Measurements from ENCODE around the gene CTPS1.
A peak's percentile ranks its signal among the peaks of the same experiment; 100 is the strongest.

Gene CTPS1

DNA sequence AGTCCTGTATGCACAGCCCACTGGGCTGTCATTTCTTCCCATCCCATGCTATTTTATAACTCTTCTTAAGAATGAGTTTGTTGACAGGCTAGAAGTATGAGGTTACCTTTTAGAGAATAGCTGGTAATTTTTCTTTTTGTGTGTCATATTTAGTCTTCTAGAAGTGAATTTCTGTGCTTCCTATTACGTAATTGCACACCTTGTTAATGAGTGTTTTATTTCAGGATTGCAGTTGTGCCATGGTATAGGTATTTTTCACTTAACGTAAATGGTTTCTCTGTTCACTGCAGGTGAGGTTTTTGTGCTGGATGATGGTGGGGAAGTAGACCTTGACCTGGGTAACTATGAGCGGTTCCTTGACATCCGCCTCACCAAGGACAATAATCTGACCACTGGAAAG is 5.0 kb downstream of the CTPS1 start:
- Histone ChIP-seq H3K4me3 (peak overlapping the region in 2 of 10 experiments; percentile 6 to 17; a peak in 2 of 20 replicates), H3K9me3 (replicated peaks in 1 of 11) (no peaks in the 10 kb centered on the region), H3K27me3 (no peaks in the 10 kb centered on the region), H3K9ac (peak overlapping the region in 6 of 11 experiments; percentile 0 to 64 (median 31); a peak in 4 of 22 replicates), H3K27ac (peak overlapping the region in 5 of 11 experiments; percentile 19 to 69 (median 62); a peak in 8 of 22 replicates), H3K4me2 (peak overlapping the region; percentile 36 to 98 (median 91); a peak in 20 of 22 replicates), H3K4me1 (peaks cover 32 to 73% (median 65%) of the 10 kb centered on the region in 10 experiments), H4K20me1 (peaks cover 0 to 88% (median 72%) of the 10 kb centered on the region in 11 experiments; a peak in 17 of 22 replicates), H3K36me3 (peaks cover 51 to 86% (median 77%) of the 10 kb centered on the region in 11 experiments)
- peak in 3 of 11 experiments; percentile 9 to 26 (median 12); a peak in 1 of 22 replicates for TF ChIP-seq Cebpa-rat (IDR thresholded peaks at IDR 0.05)

DNA sequence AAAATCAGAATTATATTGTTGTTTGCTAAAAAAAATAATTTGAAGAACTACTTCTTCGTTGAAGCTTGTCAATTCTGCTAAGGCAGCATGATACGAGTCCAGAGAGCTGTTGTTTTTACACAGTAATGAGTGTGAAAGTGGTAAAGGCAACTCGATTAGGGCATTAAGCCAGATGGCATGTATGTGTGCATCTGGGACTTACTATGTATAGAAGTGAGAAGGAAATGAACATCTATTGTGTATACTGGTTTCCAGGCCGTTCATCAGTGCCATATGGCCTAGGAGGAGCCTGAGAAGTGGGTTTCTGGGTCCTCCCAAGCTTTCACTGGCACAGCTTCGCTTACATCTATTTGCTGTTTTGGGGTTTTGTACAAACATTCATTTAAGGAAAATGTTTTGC is 5.7 kb downstream of the CTPS1 start:
- TF ChIP-seq Cebpa-rat (IDR thresholded peaks at IDR 0.05): no peak
- Histone ChIP-seq H3K9me3 (replicated peaks in 1 of 11) (no peaks in the 10 kb centered on the region), H3K4me2 (peak overlapping the region; percentile 36 to 98 (median 91); a peak in 20 of 22 replicates), H3K36me3 (peaks cover 57 to 92% (median 84%) of the 10 kb centered on the region in 11 experiments), H3K9ac (peak overlapping the region in 8 of 11 experiments; percentile 2 to 64 (median 16); a peak in 12 of 22 replicates), H3K27me3 (no peaks in the 10 kb centered on the region), H3K4me1 (peaks cover 32 to 73% (median 65%) of the 10 kb centered on the region in 10 experiments), H4K20me1 (peaks cover 0 to 92% (median 72%) of the 10 kb centered on the region in 11 experiments; a peak in 17 of 22 replicates), H3K4me3 (peak overlapping the region in 2 of 10 experiments; percentile 17; a peak in 2 of 20 replicates), H3K27ac (peak overlapping the region in 7 of 11 experiments; percentile 19 to 69 (median 56); a peak in 14 of 22 replicates)

DNA sequence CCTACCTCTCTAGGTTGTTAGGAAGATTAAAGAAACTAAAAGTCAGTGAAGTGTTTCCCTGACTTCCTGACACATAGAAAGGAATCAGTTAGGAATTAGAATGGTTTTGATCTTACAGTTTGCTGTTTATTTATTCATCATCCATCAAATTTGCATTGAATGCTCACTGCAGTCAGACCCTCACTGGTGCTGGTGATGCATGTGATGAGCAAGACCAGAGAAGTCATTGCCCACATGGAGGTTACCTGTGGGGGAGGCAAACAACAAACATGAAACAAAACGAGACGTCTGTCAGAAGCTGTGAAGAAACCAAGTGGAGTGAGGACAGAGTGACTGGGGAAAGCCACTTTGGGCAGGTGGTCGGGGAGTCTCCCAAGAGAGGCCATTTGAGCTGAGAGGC is 6.4 kb downstream of the CTPS1 start:
- peak overlapping the region in 8 of 11 experiments; percentile 48 to 98 (median 92); a peak in 16 of 22 replicates for H3K4me2 ChIP-seq
- peak overlapping the region in 1 of 10 experiments; percentile 17; a peak in 1 of 20 replicates for H3K4me3 ChIP-seq
- no peak for TF ChIP-seq Cebpa-rat (IDR thresholded peaks at IDR 0.05)
- H3K4me1 ChIP-seq: peaks cover 27 to 70% (median 61%) of the 10 kb centered on the region in 10 experiments
- H3K27me3 ChIP-seq: no peaks in the 10 kb centered on the region
- H3K27ac ChIP-seq: peak overlapping the region in 7 of 11 experiments; percentile 19 to 69 (median 56); a peak in 12 of 22 replicates
- H3K9me3 ChIP-seq (replicated peaks in 1 of 11): no peaks in the 10 kb centered on the region
- H4K20me1 ChIP-seq: peaks cover 0 to 92% (median 68%) of the 10 kb centered on the region in 11 experiments; a peak in 17 of 22 replicates
- peaks cover 64 to 99% (median 91%) of the 10 kb centered on the region in 11 experiments for H3K36me3 ChIP-seq
- H3K9ac ChIP-seq: peak overlapping the region in 6 of 11 experiments; percentile 8 to 64 (median 30); a peak in 9 of 22 replicates

DNA sequence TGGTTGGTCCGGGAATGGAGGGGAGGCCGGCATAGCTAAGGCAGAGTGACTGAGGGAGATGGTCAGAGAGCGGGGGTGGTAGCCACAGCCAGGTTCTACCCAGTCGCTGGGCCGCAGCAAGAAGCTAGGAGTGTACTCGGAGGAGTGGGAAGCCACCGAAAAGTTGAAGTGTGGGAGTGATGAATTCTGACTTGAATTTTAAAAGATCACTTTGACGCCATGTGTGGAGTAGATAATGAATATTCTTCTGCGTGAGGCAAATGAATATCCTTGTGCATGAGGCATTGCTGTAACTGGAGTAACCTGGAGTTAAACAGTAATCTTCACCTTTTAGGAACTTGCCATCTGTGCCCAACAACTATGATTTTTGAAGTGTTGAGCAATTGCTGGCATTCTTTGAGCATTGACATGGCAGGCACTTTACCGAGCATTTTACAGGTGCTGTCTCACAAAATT is 6.9 kb downstream of the CTPS1 start:
- Histone ChIP-seq H3K27ac (peak overlapping the region in 7 of 11 experiments; percentile 19 to 69 (median 56); a peak in 10 of 22 replicates), H3K9ac (peak overlapping the region in 4 of 11 experiments; percentile 8 to 64 (median 38); a peak in 4 of 22 replicates), H3K27me3 (no peaks in the 10 kb centered on the region), H3K4me3 (no peak overlapping the region), H3K36me3 (peaks cover 68 to 100% (median 95%) of the 10 kb centered on the region in 11 experiments), H3K9me3 (replicated peaks in 1 of 11) (no peaks in the 10 kb centered on the region), H4K20me1 (peaks cover 0 to 92% (median 64%) of the 10 kb centered on the region in 11 experiments; a peak in 17 of 22 replicates), H3K4me2 (peak overlapping the region in 7 of 11 experiments; percentile 91 to 98 (median 92); a peak in 13 of 22 replicates), H3K4me1 (peaks cover 22 to 66% (median 56%) of the 10 kb centered on the region in 10 experiments)
- no peak for TF ChIP-seq Cebpa-rat (IDR thresholded peaks at IDR 0.05)

DNA sequence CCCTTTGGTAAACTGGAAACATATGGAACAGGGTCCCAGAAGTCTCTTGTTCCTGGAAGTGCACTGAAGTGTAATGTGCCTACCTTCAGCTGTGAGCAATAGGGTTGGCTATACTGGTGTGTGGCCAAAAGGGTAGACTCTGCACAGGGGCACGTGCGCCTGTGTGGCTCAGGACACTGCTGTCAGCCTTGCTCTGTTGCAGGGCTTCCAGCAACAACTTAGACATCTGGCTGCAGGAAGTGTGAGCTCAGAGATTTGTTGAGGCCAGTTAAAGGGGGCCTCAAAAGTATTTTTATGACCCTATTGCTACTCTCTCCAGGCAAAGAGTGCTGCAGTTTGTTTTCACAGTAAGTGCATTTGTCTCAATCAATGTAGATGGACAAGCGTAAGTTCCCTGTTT is 7.5 kb downstream of the CTPS1 start:
- TF ChIP-seq Cebpa-rat (IDR thresholded peaks at IDR 0.05): no peak
- Histone ChIP-seq H3K4me2 (peak overlapping the region in 4 of 11 experiments; percentile 91 to 92 (median 91); a peak in 6 of 22 replicates), H3K9me3 (replicated peaks in 1 of 11) (no peaks in the 10 kb centered on the region), H3K36me3 (peaks cover 74 to 100% (median 99%) of the 10 kb centered on the region in 11 experiments), H3K9ac (no peak overlapping the region), H4K20me1 (peaks cover 0 to 92% (median 64%) of the 10 kb centered on the region in 11 experiments; a peak in 17 of 22 replicates), H3K27ac (peak overlapping the region in 1 of 11 experiments; percentile 5; a peak in 1 of 22 replicates), H3K27me3 (no peaks in the 10 kb centered on the region), H3K4me3 (no peak overlapping the region), H3K4me1 (peaks cover 16 to 60% (median 50%) of the 10 kb centered on the region in 10 experiments)

DNA sequence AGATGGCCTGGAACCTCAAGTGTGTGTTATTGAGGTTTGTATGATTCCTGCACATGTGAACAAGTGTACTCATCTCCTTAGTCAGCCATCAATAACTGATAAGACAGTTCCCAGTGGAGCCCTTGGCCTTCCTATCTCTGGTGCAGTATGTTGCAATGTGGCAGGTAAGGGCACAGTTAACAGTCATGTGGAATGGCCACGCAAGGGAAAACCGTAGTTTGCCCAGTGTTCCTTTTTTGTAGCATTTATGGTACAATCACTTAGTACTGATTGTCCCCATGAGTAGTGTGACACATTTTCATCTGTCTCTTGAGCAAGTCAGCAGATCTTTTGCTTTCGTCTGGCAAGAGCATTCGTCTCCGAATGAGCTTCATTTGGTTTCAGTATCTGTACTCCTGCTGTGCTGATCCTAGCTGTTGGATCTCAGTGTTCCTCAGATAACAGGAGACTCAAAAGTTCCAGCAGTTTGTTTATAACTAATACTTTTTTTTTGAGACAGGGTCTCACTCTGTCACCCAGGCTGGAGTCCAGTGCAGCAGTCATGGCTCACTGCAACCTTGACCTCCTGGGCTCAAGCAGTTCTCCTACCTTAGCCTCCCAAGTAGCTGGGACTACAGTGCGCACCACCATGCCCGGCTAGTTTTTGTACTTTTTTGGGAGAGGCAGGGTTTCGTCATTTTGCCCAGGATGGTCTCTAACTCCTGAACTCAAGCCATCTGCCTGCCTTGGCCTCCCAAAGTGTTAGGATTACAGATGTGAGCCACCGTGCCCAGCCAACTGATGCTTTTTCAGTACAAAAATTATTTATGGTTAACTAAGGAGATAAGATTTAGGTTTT is 8.2 kb downstream of the CTPS1 start:
- Histone ChIP-seq H3K4me2 (peak overlapping the region in 2 of 11 experiments; percentile 91 to 92; a peak in 3 of 22 replicates), H3K27ac (no peak overlapping the region), H3K36me3 (peaks cover 81 to 100% (median 100%) of the 10 kb centered on the region in 11 experiments)

DNA sequence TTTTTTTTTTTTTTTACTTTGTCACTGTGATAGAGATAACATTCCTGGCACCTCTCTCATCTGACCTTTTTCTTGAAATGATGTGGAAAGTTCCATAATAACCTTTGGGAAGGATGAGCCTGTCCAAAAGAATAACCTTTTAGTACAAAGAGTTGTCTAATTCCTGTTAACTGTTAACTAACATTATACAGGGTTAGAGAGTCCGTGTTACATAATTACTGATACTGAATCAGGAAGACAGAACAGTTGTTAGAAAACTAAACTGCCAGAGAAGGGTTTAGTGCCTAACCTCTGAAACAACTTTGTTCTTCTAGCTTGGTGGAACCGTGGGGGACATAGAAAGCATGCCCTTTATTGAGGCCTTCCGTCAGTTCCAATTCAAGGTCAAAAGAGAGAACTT is 8.8 kb downstream of the CTPS1 start:
- Histone ChIP-seq H3K4me1 (peaks cover 14 to 46% (median 37%) of the 10 kb centered on the region in 10 experiments), H3K27ac (no peak overlapping the region), H3K9me3 (replicated peaks in 1 of 11) (no peaks in the 10 kb centered on the region), H3K36me3 (peaks cover 87 to 100% (median 100%) of the 10 kb centered on the region in 11 experiments), H3K9ac (no peak overlapping the region), H4K20me1 (peaks cover 0 to 92% (median 64%) of the 10 kb centered on the region in 11 experiments; a peak in 17 of 22 replicates), H3K4me3 (no peak overlapping the region), H3K27me3 (no peaks in the 10 kb centered on the region), H3K4me2 (no peak overlapping the region)
- no peak for TF ChIP-seq Cebpa-rat (IDR thresholded peaks at IDR 0.05)

More for the DNA sequence above, 8.2 kb downstream of the CTPS1 start:
- Histone ChIP-seq H3K9me3 (replicated peaks in 1 of 11) (no peaks in the 10 kb centered on the region), H4K20me1 (peaks cover 0 to 92% (median 64%) of the 10 kb centered on the region in 11 experiments; a peak in 17 of 22 replicates), H3K27me3 (no peaks in the 10 kb centered on the region), H3K4me3 (no peak overlapping the region), H3K4me1 (peaks cover 15 to 52% (median 43%) of the 10 kb centered on the region in 10 experiments), H3K9ac (no peak overlapping the region)
- no peak for TF ChIP-seq Cebpa-rat (IDR thresholded peaks at IDR 0.05)

DNA sequence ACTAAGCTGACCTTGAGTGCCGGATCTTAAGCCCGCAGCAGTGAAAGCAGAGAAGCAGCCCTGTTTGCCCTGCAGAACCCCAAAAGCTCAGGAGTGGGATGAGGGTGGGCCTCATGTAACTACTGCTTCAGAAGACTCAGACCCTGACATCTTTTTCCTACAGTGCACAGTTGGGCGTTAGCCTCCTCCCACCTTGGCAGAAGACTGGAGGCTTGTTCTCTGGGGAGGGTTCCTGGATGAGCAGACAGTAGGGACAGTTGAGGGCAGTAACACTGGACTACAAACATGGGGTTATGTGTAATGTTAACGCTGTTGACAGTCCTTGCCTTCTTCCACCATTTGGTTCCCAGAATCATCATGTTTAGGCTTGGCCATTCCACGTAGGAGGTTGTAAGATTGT is 9.6 kb downstream of the CTPS1 start:
- no peak overlapping the region for H3K4me3 ChIP-seq
- TF ChIP-seq Cebpa-rat (IDR thresholded peaks at IDR 0.05): no peak
- H3K9me3 ChIP-seq (replicated peaks in 1 of 11): no peaks in the 10 kb centered on the region
- H3K9ac ChIP-seq: no peak overlapping the region
- H3K4me2 ChIP-seq: no peak overlapping the region
- H4K20me1 ChIP-seq: peaks cover 0 to 92% (median 64%) of the 10 kb centered on the region in 11 experiments; a peak in 17 of 22 replicates
- no peaks in the 10 kb centered on the region for H3K27me3 ChIP-seq
- peaks cover 14 to 38% (median 29%) of the 10 kb centered on the region in 10 experiments for H3K4me1 ChIP-seq
- H3K36me3 ChIP-seq: peaks cover 90 to 100% (median 100%) of the 10 kb centered on the region in 11 experiments
- H3K27ac ChIP-seq: no peak overlapping the region
